ENCODE data around the gene ERCC1.
A peak's percentile ranks its signal among the peaks of the same experiment; 100 is the strongest.

- TF ChIP-seq ZNF883 (CRISPR knock-in tag; IDR thresholded peaks at IDR 0.05; ENCODE audit: not compliant biosample characterization): peak; percentile 18
- TF ChIP-seq SIN3A (IDR thresholded peaks at IDR 0.05; ENCODE audit: borderline replicate concordance, low read depth, low read length): no peak
- TF ChIP-seq CTCF (CRISPR knock-in tag; IDR thresholded peaks at IDR 0.05): peak; percentile 81
- no peak for TF ChIP-seq RFX5 (IDR thresholded peaks at IDR 0.05; ENCODE audit: low read depth, low read length)
- no peak for TF ChIP-seq ZFYVE20 (CRISPR knock-in tag; IDR thresholded peaks at IDR 0.05; ENCODE audit: borderline replicate concordance, low read depth)
- TF ChIP-seq ZNF724P (CRISPR knock-in tag; IDR thresholded peaks at IDR 0.05; ENCODE audit: borderline replicate concordance): no peak
Measured at GRCh38 chr19:45403781-45404556, 19.7 kb downstream of the ERCC1 start.
